ENCODE data around the gene KAT6B. TPM values are rescaled to one million over a fixed set of nuclear protein-coding genes. Genes with fewer than 3 reads are reported as not detected.
"Not testable (repeated sequence)": the region's sequence is repeated elsewhere in the genome, so short reads cannot be mapped to it uniquely, and the experiment has no call there.

KAT6B gene
- polyA plus RNA-seq, 3 donors from 2014 or later, result 9.9 to 55.7 (median 20.2) TPM

DNA sequence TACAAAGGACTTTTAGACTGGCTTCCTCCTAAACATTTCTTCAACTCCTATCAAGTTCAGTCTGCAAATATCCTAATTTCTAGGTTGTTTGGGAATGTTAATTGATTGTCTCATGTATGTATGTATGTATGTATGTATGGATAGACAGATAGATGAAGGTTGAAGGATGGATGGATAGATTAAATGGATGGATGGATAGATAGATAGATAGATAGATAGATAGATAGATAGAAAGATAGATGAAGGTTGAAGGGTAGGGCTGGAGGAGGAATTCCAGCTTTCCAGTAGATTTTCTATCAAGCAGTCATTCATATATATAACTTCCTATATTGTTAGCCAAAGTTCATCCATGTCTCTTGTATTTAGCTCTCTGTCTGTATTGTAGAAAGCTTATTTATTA is 85.8 kb downstream of the KAT6B start:
- H3K4me1 Mint-ChIP-seq, result peaks cover 42 to 60% of the 10 kb centered on the region in 2 donors
- peak overlapping the region in 1 of 6 donors; percentile 17 for H3K27ac Mint-ChIP-seq
- peak overlapping the region in 1 of 5 donors; percentile 10 for H3K4me3 Mint-ChIP-seq
- DNase-seq, result no peak
- peaks cover 0 to 1% (median 0%) of the 10 kb centered on the region in 3 donors for H3K27me3 Mint-ChIP-seq (ENCODE audit: low read depth in 3 of 3)
- no peaks in the 10 kb centered on the region for H3K36me3 Mint-ChIP-seq
- no peaks in the 10 kb centered on the region for H3K9me3 Mint-ChIP-seq

- H3K36me3 Mint-ChIP-seq, result peaks cover 0 to 3% (median 0%) of the 10 kb centered on the region in 3 donors
- peak overlapping the region in 4 of 5 donors; percentile 33 to 73 (median 52) for H3K4me3 Mint-ChIP-seq
- H3K27ac Mint-ChIP-seq, result peak overlapping the region; percentile 17 to 78 (median 46)
- no peaks in the 10 kb centered on the region for H3K9me3 Mint-ChIP-seq
- DNase-seq, result no peak
- peaks cover 0 to 2% (median 1%) of the 10 kb centered on the region in 3 donors for H3K27me3 Mint-ChIP-seq (ENCODE audit: low read depth in 3 of 3)
- H3K4me1 Mint-ChIP-seq, result peaks cover 45 to 63% of the 10 kb centered on the region in 2 donors
Observed at GRCh38 chr10:74912682-74913081, 86.3 kb downstream of the KAT6B start.

- no peaks in the 10 kb centered on the region for H3K9me3 Mint-ChIP-seq
- H3K27me3 Mint-ChIP-seq (ENCODE audit: low read depth in 3 of 3), result peaks cover 0 to 2% (median 1%) of the 10 kb centered on the region in 3 donors
- DNase-seq, result peak in 2 of 3 donors; percentile 14 to 16
- peak overlapping the region; percentile 39 to 73 (median 67) for H3K4me3 Mint-ChIP-seq
- peaks cover 45 to 65% of the 10 kb centered on the region in 2 donors for H3K4me1 Mint-ChIP-seq
- H3K36me3 Mint-ChIP-seq, result peaks cover 0 to 8% (median 0%) of the 10 kb centered on the region in 3 donors
- peak overlapping the region in 4 of 6 donors; percentile 32 to 78 (median 58) for H3K27ac Mint-ChIP-seq
Observed at GRCh38 chr10:74913377-74913979, 87.1 kb downstream of the KAT6B start.

DNA sequence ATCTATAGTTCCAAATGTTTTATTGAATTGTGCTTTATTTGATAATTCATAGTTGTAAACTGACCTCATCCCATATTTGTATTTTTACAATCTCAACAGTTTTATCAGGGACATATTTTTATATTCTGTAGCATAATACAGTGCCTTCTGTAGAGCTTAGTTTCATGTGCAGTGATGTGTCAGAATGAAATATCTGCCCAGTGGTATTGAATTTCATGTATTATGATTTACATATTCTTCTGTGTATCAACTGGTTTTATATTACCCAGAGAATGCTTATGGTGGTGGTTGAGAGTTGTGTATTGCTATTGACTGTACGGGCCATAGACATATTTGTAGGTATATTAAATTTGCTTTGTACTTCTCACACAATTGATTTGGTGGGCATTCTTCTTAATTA is 89.9 kb downstream of the KAT6B start:
- peaks cover 1 to 2% (median 2%) of the 10 kb centered on the region in 3 donors for H3K27me3 Mint-ChIP-seq (ENCODE audit: low read depth in 3 of 3)
- no peak overlapping the region for H3K4me3 Mint-ChIP-seq
- H3K4me1 Mint-ChIP-seq, result peaks cover 45 to 61% of the 10 kb centered on the region in 2 donors
- H3K27ac Mint-ChIP-seq, result peak overlapping the region in 1 of 6 donors; percentile 23
- no peak for DNase-seq
- peaks cover 2 to 8% (median 5%) of the 10 kb centered on the region in 6 donors for H3K9me3 Mint-ChIP-seq
- peaks cover 10 to 19% (median 11%) of the 10 kb centered on the region in 3 donors for H3K36me3 Mint-ChIP-seq

GRCh38 chr10:74917481-74918077 is 91.2 kb downstream of the KAT6B start:
- DNase-seq, result no peak
- peaks cover 10 to 19% (median 11%) of the 10 kb centered on the region in 3 donors for H3K36me3 Mint-ChIP-seq
- no peak overlapping the region for H3K4me3 Mint-ChIP-seq
- H3K27me3 Mint-ChIP-seq (ENCODE audit: low read depth in 3 of 3), result peaks cover 1 to 2% (median 2%) of the 10 kb centered on the region in 3 donors
- H3K27ac Mint-ChIP-seq, result peak overlapping the region in 4 of 6 donors; percentile 2 to 38 (median 16)
- peaks cover 50 to 62% of the 10 kb centered on the region in 2 donors for H3K4me1 Mint-ChIP-seq
- H3K9me3 Mint-ChIP-seq, result peaks cover 2 to 8% (median 5%) of the 10 kb centered on the region in 6 donors

DNA sequence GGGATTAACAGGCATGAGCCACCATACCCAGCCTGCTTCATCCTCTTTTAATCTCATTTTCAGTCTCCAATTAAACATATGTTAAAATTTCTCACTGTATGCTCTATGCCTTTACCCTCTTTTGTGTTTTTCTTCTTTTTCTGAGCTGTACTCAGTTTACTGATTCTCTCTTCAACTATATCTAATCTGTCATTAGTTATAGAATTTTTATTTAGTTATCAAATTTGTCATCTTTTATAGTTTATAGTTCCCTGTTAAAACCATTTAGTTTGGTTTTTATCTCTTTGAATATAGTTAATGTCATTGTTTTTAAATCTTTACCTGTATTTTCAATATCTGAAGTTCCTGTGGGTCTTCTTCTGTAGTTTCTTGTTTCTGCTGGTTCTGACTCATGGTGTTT is 93.3 kb downstream of the KAT6B start:
- H3K4me3 Mint-ChIP-seq, result peak overlapping the region in 3 of 5 donors; percentile 7 to 9 (median 8)
- peaks cover 54 to 71% of the 10 kb centered on the region in 2 donors for H3K4me1 Mint-ChIP-seq
- peaks cover 10 to 19% (median 11%) of the 10 kb centered on the region in 3 donors for H3K36me3 Mint-ChIP-seq
- peak overlapping the region in 4 of 6 donors; percentile 15 to 82 (median 62) for H3K27ac Mint-ChIP-seq
- peaks cover 2 to 8% (median 5%) of the 10 kb centered on the region in 6 donors for H3K9me3 Mint-ChIP-seq
- DNase-seq, result no peak
- H3K27me3 Mint-ChIP-seq (ENCODE audit: low read depth in 3 of 3), result peaks cover 1 to 2% (median 2%) of the 10 kb centered on the region in 3 donors

GRCh38 chr10:74921070-74921469 is 94.7 kb downstream of the KAT6B start:
- H3K9me3 Mint-ChIP-seq; H3K4me3 Mint-ChIP-seq; DNase-seq; H3K27me3 Mint-ChIP-seq (ENCODE audit: low read depth in 3 of 3): not testable (repeated sequence)
- Mint-ChIP-seq H3K27ac (peak overlapping the region in 1 of 6 donors; percentile 45), H3K4me1 (peaks cover 54 to 72% of the 10 kb centered on the region in 2 donors), H3K36me3 (peaks cover 10 to 19% (median 11%) of the 10 kb centered on the region in 3 donors)

DNA sequence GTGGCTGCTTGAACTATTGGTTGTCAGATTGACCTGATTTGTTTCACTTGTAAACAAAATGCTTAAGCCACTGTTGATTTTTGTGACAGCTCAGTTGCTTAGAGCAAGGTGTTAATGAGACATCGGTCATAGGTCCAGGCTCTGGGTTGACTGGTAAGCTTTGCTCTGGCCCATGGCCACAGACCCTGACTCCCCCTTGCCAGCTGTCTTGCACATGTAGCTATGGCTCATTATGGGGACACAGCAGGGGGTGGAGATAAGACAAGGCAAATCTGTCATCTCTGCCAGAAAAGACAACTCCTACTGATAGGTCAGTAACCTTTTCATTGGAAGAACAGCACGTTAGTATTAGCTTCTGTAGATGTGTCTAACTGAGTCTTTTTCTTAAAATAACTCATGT is 95.3 kb downstream of the KAT6B start:
- Mint-ChIP-seq H3K4me1 (peaks cover 53 to 69% of the 10 kb centered on the region in 2 donors), H3K36me3 (peaks cover 10 to 19% (median 11%) of the 10 kb centered on the region in 3 donors), H3K27ac (peak overlapping the region in 3 of 6 donors; percentile 40 to 71 (median 45)), H3K9me3 (peaks cover 2 to 8% (median 5%) of the 10 kb centered on the region in 6 donors), H3K27me3 (ENCODE audit: low read depth in 3 of 3) (peaks cover 1 to 2% (median 2%) of the 10 kb centered on the region in 3 donors), H3K4me3 (no peak overlapping the region)
- no peak for DNase-seq

GRCh38 chr10:74922921-74923320 is 96.5 kb downstream of the KAT6B start:
- Mint-ChIP-seq H3K4me1 (peaks cover 55 to 73% of the 10 kb centered on the region in 2 donors), H3K9me3 (peaks cover 2 to 8% (median 5%) of the 10 kb centered on the region in 6 donors), H3K27ac (peak overlapping the region in 5 of 6 donors; percentile 7 to 72 (median 20)), H3K27me3 (ENCODE audit: low read depth in 3 of 3) (peaks cover 0 to 2% (median 0%) of the 10 kb centered on the region in 3 donors), H3K36me3 (peaks cover 10 to 15% (median 11%) of the 10 kb centered on the region in 3 donors), H3K4me3 (no peak overlapping the region)
- DNase-seq, result no peak

- Mint-ChIP-seq H3K4me1 (peaks cover 55 to 79% of the 10 kb centered on the region in 2 donors), H3K4me3 (peak overlapping the region in 3 of 5 donors; percentile 0 to 1 (median 1)), H3K27ac (peak overlapping the region; percentile 54 to 76 (median 68)), H3K36me3 (peaks cover 10 to 11% (median 11%) of the 10 kb centered on the region in 3 donors), H3K9me3 (peaks cover 2 to 8% (median 5%) of the 10 kb centered on the region in 6 donors), H3K27me3 (ENCODE audit: low read depth in 3 of 3) (peaks cover 0 to 2% (median 0%) of the 10 kb centered on the region in 3 donors)
- peak; percentile 17 to 28 (median 22) for DNase-seq
Observed at GRCh38 chr10:74923556-74923955, 97.2 kb downstream of the KAT6B start.

- H3K4me1 Mint-ChIP-seq, result peaks cover 55 to 85% of the 10 kb centered on the region in 2 donors
- peak overlapping the region in 4 of 6 donors; percentile 1 to 45 (median 30) for H3K27ac Mint-ChIP-seq
- no peak for DNase-seq
- H3K9me3 Mint-ChIP-seq, result peaks cover 2 to 8% (median 5%) of the 10 kb centered on the region in 6 donors
- H3K27me3 Mint-ChIP-seq (ENCODE audit: low read depth in 3 of 3), result peaks cover 0 to 2% (median 0%) of the 10 kb centered on the region in 3 donors
- H3K4me3 Mint-ChIP-seq, result peak overlapping the region in 1 of 5 donors; percentile 11
- peaks cover 10 to 11% (median 11%) of the 10 kb centered on the region in 3 donors for H3K36me3 Mint-ChIP-seq
Observed at GRCh38 chr10:74924251-74924963, 98.0 kb downstream of the KAT6B start.

DNA sequence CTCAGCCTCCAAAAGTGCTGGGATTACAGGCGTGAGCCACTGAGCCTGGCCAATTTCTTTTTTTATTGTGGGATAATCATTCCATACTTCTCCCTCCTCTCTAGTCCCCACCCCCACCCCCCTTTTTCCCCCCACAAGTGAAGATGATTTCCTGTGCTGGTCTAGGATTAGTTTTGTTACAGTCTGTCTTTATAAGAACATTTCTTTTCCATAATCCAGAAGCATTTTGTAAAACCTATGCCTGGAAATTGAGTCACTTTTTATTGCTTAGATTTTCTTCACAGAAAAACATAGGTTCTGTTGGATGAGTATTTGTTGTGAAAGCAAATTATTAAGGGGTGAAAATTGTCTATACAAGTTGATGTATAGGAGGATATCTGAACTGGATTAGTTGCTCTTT is 98.9 kb downstream of the KAT6B start:
- H3K27ac Mint-ChIP-seq, result no peak overlapping the region
- DNase-seq, result no peak
- peaks cover 49 to 77% of the 10 kb centered on the region in 2 donors for H3K4me1 Mint-ChIP-seq
- H3K27me3 Mint-ChIP-seq (ENCODE audit: low read depth in 3 of 3), result no peaks in the 10 kb centered on the region
- no peak overlapping the region for H3K4me3 Mint-ChIP-seq
- no peaks in the 10 kb centered on the region for H3K9me3 Mint-ChIP-seq
- H3K36me3 Mint-ChIP-seq, result peaks cover 1 to 3% (median 2%) of the 10 kb centered on the region in 3 donors

GRCh38 chr10:74925708-74926107 is 99.3 kb downstream of the KAT6B start:
- H3K9me3 Mint-ChIP-seq, result no peaks in the 10 kb centered on the region
- no peak overlapping the region for H3K27ac Mint-ChIP-seq
- peaks cover 46 to 75% of the 10 kb centered on the region in 2 donors for H3K4me1 Mint-ChIP-seq
- no peak overlapping the region for H3K4me3 Mint-ChIP-seq
- no peaks in the 10 kb centered on the region for H3K27me3 Mint-ChIP-seq (ENCODE audit: low read depth in 3 of 3)
- no peaks in the 10 kb centered on the region for H3K36me3 Mint-ChIP-seq
- DNase-seq, result no peak

All from immature natural killer cell (primary cell).